Activated naive CD4-positive, alpha-beta T cell treated with anti-CD3 and anti-CD28 coated beads, Interleukin-2, amount 50 U/mL, for 16 hours (primary cell): Measurements from ENCODE around the gene HSD17B4.
"Not testable (repeated sequence)": the region's sequence is repeated elsewhere in the genome, so short reads cannot be mapped to it uniquely, and the experiment has no call there.

Experiments used
- DNase-seq: peaks from one replicate; pipeline ENCODE4 v3.0.0-alpha.2; 2020

The HSD17B4 gene

GRCh38 chr5:119484884-119485283 lies 32.6 kb downstream of the HSD17B4 start:
- no peak for DNase-seq

- no peak for DNase-seq
Measured at GRCh38 chr5:119501671-119502179, 49.4 kb downstream of the HSD17B4 start.

- not testable (repeated sequence) for DNase-seq
Measured at GRCh38 chr5:119503939-119504338, 51.6 kb downstream of the HSD17B4 start.

- DNase-seq = no peak
Measured at GRCh38 chr5:119512277-119512676, 60.0 kb downstream of the HSD17B4 start.

- no peak for DNase-seq
Measured at GRCh38 chr5:119515192-119515591, 62.9 kb downstream of the HSD17B4 start.

GRCh38 chr5:119517115-119517514 lies 64.8 kb downstream of the HSD17B4 start:
- not testable (repeated sequence) for DNase-seq

- no peak for DNase-seq
Measured at GRCh38 chr5:119521232-119521631, 68.9 kb downstream of the HSD17B4 start.

GRCh38 chr5:119522841-119523240 lies 70.5 kb downstream of the HSD17B4 start:
- DNase-seq = no peak

- DNase-seq = no peak
Measured at GRCh38 chr5:119524485-119524884, 72.2 kb downstream of the HSD17B4 start.

GRCh38 chr5:119527351-119527750 lies 75.1 kb downstream of the HSD17B4 start:
- DNase-seq = no peak

- no peak for DNase-seq
Measured at GRCh38 chr5:119529811-119530210, 77.5 kb downstream of the HSD17B4 start.

- no peak for DNase-seq
Measured at GRCh38 chr5:119532637-119533036, 80.3 kb downstream of the HSD17B4 start.

- no peak for DNase-seq
Measured at GRCh38 chr5:119537704-119538103, 85.4 kb downstream of the HSD17B4 start.

GRCh38 chr5:119541716-119542115 lies 89.4 kb downstream of the HSD17B4 start:
- DNase-seq = no peak

GRCh38 chr5:119551819-119552218 lies 99.5 kb downstream of the HSD17B4 start:
- no peak for DNase-seq

GRCh38 chr5:119554597-119554996 lies 102.3 kb downstream of the HSD17B4 start:
- no peak for DNase-seq

- no peak for DNase-seq
Measured at GRCh38 chr5:119570910-119571309, 118.6 kb downstream of the HSD17B4 start.

- no peak for DNase-seq
Measured at GRCh38 chr5:119578937-119579336, 126.6 kb downstream of the HSD17B4 start.

GRCh38 chr5:119582987-119583386 lies 130.7 kb downstream of the HSD17B4 start:
- DNase-seq = no peak

GRCh38 chr5:119583684-119584083 lies 131.4 kb downstream of the HSD17B4 start:
- no peak for DNase-seq
